CD14-positive monocyte (primary cell): ENCODE data around the gene PLVAP. TPM values are rescaled to one million over a fixed set of nuclear protein-coding genes. Genes with fewer than 3 reads are reported as not detected.
A peak's percentile ranks its signal among the peaks of the same experiment; 100 is the strongest.

ENCODE experiments used
- DNase-seq, 3 donors: peaks; one replicate each; pipeline ENCODE4 v3.0.0-alpha.2; 2011 to 2022
- H2AFZ ChIP-seq: 2 replicates; pipeline ENCODE4 v1.6.0; 2012; ENCODE audit warnings: mild to moderate bottlenecking, low read depth, low read length, inconsistent platforms; ENCODE audit not compliant: insufficient read depth, poor library complexity, severe bottlenecking
- H3K27ac ChIP-seq, 2 donors: 1 replicate in 1 of 2; 2 replicates in 1 of 2; pipeline ENCODE4 v1.5.1; 2012 to 2013; ENCODE audit warnings: low read length in 2 of 2, control low read depth in 1 of 2, inconsistent platforms in 1 of 2, low read depth in 1 of 2, mild to moderate bottlenecking in 1 of 2
- H3K27me3 ChIP-seq, 2 donors: one replicate each; pipeline versions ENCODE4 v1.6.0 to v1.6.1; 2011 to 2013; ENCODE audit warnings: low read length in 2 of 2; ENCODE audit not compliant: control insufficient read depth in 2 of 2, insufficient read depth in 2 of 2
- H3K36me3 ChIP-seq, 2 donors: replicated peaks in 1 of 2; 1 replicate in 1 of 2; 2 replicates in 1 of 2; pipeline versions ENCODE4 v1.5.1 to v1.6.1; 2012 to 2013; ENCODE audit warnings: low read length in 2 of 2, control low read depth in 1 of 2, inconsistent platforms in 1 of 2, mild to moderate bottlenecking in 1 of 2; ENCODE audit not compliant: insufficient read depth in 2 of 2, control insufficient read depth in 1 of 2
- H3K4me1 ChIP-seq, 2 donors: 1 replicate in 1 of 2; 2 replicates in 1 of 2; pipeline versions ENCODE4 v1.5.1 to v1.6.1; 2012 to 2013; ENCODE audit warnings: low read length in 2 of 2, control low read depth in 1 of 2, inconsistent platforms in 1 of 2, mild to moderate bottlenecking in 1 of 2, moderate library complexity in 1 of 2; ENCODE audit not compliant: insufficient read depth in 2 of 2, control insufficient read depth in 1 of 2
- H3K4me2 ChIP-seq: replicated peaks from 2 replicates; pipeline ENCODE3; 2012; ENCODE audit warnings: low read length, moderate library complexity, mild to moderate bottlenecking; ENCODE audit not compliant: poor library complexity, severe bottlenecking; ENCODE audit errors: extremely low read depth
- H3K4me3 ChIP-seq, 3 experiments: fragments of 200-600 bp in 1 of 3; sonication (generic) in 1 of 3; replicated peaks in 1 of 3; 1 replicate in 2 of 3; 2 replicates in 1 of 3; pipeline ENCODE4 v1.5.1; 2011 to 2013; ENCODE audit warnings: low read length in 3 of 3, mild to moderate bottlenecking in 3 of 3, control low read depth in 2 of 3, low read depth in 2 of 3, inconsistent platforms in 1 of 3, moderate library complexity in 1 of 3
- H3K79me2 ChIP-seq: 2 replicates; pipeline ENCODE4 v1.6.0; 2012; ENCODE audit warnings: mild to moderate bottlenecking, control low read depth, inconsistent platforms, low read length, moderate library complexity; ENCODE audit not compliant: insufficient read depth
- H3K9ac ChIP-seq: 2 replicates; pipeline ENCODE4 v1.6.0; 2017; ENCODE audit warnings: low read length, mild to moderate bottlenecking; ENCODE audit not compliant: insufficient read depth, poor library complexity, severe bottlenecking
- H3K9me3 ChIP-seq, 2 donors: replicated peaks in 1 of 2; 1 replicate in 1 of 2; 2 replicates in 1 of 2; pipeline versions ENCODE4 v1.5.1 to v1.6.1; 2012 to 2013; ENCODE audit warnings: low read length in 2 of 2, control low read depth in 1 of 2; ENCODE audit not compliant: control insufficient read depth in 1 of 2, insufficient read depth in 1 of 2
- H4K20me1 ChIP-seq: 2 replicates; pipeline ENCODE4 v1.6.0; 2012; ENCODE audit warnings: mild to moderate bottlenecking, low read length, control low read depth, moderate library complexity; ENCODE audit not compliant: insufficient read depth
- H3K27ac Mint-ChIP-seq, 7 donors: one replicate each; pipeline ENCODE4 v1.8.0; 2020; ENCODE audit warnings: mild to moderate bottlenecking in 7 of 7, mixed read lengths in 7 of 7, moderate library complexity in 6 of 7, inconsistent platforms in 2 of 7
- H3K27me3 Mint-ChIP-seq, 3 donors: one replicate each; pipeline ENCODE4 v1.8.0; 2021 to 2022; ENCODE audit warnings: low read depth in 3 of 3, mild to moderate bottlenecking in 3 of 3, mixed read lengths in 3 of 3, moderate library complexity in 3 of 3, inconsistent platforms in 1 of 3
- H3K36me3 Mint-ChIP-seq, 2 donors: one replicate each; pipeline ENCODE4 v1.8.0; 2020; ENCODE audit warnings: mixed read lengths in 2 of 2, inconsistent platforms in 1 of 2, mild to moderate bottlenecking in 1 of 2
- H3K4me1 Mint-ChIP-seq: one replicate; pipeline ENCODE4 v1.8.0; 2020; ENCODE audit warnings: mild to moderate bottlenecking, mixed read lengths
- H3K4me3 Mint-ChIP-seq, 2 donors: one replicate each; pipeline ENCODE4 v1.8.0; 2020; ENCODE audit warnings: mild to moderate bottlenecking in 2 of 2, mixed read lengths in 2 of 2, moderate library complexity in 1 of 2
- H3K9me3 Mint-ChIP-seq, 7 donors: one replicate each; pipeline ENCODE4 v1.8.0; 2020 to 2022; ENCODE audit warnings: mixed read lengths in 7 of 7, mild to moderate bottlenecking in 6 of 7, moderate library complexity in 6 of 7, inconsistent platforms in 2 of 7
- CTCF ChIP-seq: fragments of 200-600 bp; IDR thresholded peaks from one replicate; pipeline ENCODE4 v1.8.0; 2022; ENCODE audit warnings: antibody characterized with exemption, mild to moderate bottlenecking
- WGBS: methylation state at CpG from one replicate; pipeline ENCODE4 v1.1.5; 2013; ENCODE audit warnings: missing lambda C conversion rate; ENCODE audit not compliant: insufficient coverage; 5-methylcytosine and 5-hydroxymethylcytosine counted together
- intact Hi-C, 2 donors: fragments of 100-400 bp; cut with micrococcal nuclease; formaldehyde crosslinking; loops; one replicate each; pipeline versions ENCODE4 v1.15.0 to v1.15.1; 2023
- polyA plus RNA-seq, 3 donors: library from polyadenylated mRNA; depleted of rRNA in 1 of 3; unstranded in 2 of 3; stranded (reverse) in 1 of 3; fragments of 300-500 nt in 2 of 3; fragments of >200 nt in 1 of 3; fragmentation: Illumina TruSeq in 2 of 3; gene quantifications; 1 replicate in 2 of 3; 2 replicates in 1 of 3; pipeline ENCODE4 v1.2.3, GENCODE V29; 2012 to 2021

PLVAP gene
- polyA plus RNA-seq, 3 donors: 0.08 to 0.81 TPM; not detected in 1

DNA sequence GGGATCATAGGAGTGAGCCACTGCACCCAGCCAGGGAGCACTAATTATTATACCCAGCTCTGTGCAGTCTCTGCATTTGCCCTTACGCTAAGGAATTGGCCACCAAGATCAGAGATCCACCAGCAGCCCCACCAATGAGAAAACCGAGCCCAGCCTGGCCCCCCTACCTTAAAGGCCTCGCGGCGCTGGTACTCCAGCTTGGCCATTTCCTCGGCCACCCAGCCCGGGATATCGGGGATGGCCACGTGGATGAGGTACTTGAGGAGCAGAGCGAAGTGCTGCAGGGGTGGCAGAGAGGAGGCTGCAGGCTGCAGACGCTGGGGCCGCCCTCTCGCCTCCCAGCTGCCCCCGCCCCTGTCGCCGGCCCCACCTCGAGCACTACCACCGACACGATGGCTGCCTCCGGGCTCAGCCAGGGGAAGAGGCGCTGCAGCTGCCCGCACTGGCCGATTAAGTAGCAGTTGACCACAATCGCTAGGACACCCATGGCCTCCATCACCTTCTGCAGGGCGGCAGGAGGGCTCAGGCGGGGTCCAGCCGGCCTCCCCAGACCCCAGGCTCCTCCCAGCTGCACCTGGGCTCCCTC is 50.0 kb downstream of the PLVAP start:
- intact Hi-C loops: no loop called here
- DNase-seq: no peak
- Mint-ChIP-seq H3K36me3 (peaks cover 27 to 51% of the 10 kb centered on the region in 2 donors), H3K27me3 (peaks cover 27 to 58% (median 30%) of the 10 kb centered on the region in 3 donors), H3K4me1 (peaks cover 19% of the 10 kb centered on the region), H3K27ac (no peak overlapping the region), H3K9me3 (peaks cover 0 to 9% (median 7%) of the 10 kb centered on the region in 7 donors), H3K4me3 (no peak overlapping the region)
- Histone ChIP-seq H3K4me3 (no peak overlapping the region), H3K27me3 (peaks cover 11 to 31% of the 10 kb centered on the region in 2 donors), H3K79me2 (no peaks in the 10 kb centered on the region), H4K20me1 (peaks cover 40% of the 10 kb centered on the region), H3K36me3 (peaks cover 9 to 16% of the 10 kb centered on the region in 2 donors), H3K9ac (no peak overlapping the region), H3K27ac (no peak overlapping the region), H3K4me2 (no peak overlapping the region), H3K4me1 (peaks cover 21 to 28% of the 10 kb centered on the region in 2 donors), H3K9me3 (peaks cover 0 to 12% of the 10 kb centered on the region in 2 donors), H2AFZ (no peak overlapping the region)
- 94% methylated on average over 22 of the region's 27 CpGs for WGBS
- no peak for TF ChIP-seq CTCF

DNA sequence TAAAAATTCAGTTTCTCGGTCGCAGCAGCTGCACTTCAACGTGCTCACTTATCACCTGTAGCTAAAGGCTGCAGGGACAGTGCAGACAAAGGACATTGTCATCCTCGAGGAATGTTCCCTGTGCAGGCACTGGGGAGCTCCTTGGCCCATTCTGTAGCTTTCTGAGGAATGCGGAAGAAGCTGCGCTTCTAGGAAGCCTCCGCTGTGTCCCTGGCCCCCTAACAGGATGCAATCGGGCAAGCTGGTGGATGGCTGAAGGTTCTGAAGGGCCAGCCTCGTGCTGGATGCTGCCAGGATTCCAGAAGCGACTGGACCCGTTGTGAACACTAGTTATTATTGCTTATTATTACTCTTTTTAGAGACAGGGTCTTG is 50.6 kb downstream of the PLVAP start:
- H4K20me1 ChIP-seq: peaks cover 43% of the 10 kb centered on the region
- peaks cover 0 to 9% (median 7%) of the 10 kb centered on the region in 7 donors for H3K9me3 Mint-ChIP-seq
- no peak overlapping the region for H3K9ac ChIP-seq
- H2AFZ ChIP-seq: no peak overlapping the region
- no peak for DNase-seq
- H3K9me3 ChIP-seq: peaks cover 0 to 12% of the 10 kb centered on the region in 2 donors
- intact Hi-C loops: no loop called here
- no peak overlapping the region for H3K4me3 Mint-ChIP-seq
- TF ChIP-seq CTCF: no peak
- H3K4me1 Mint-ChIP-seq: peaks cover 19% of the 10 kb centered on the region
- peak overlapping the region in 1 of 7 donors; percentile 6 for H3K27ac Mint-ChIP-seq
- 98% methylated on average over 7 of the region's 11 CpGs for WGBS
- no peak overlapping the region for H3K4me3 ChIP-seq
- peaks cover 15 to 22% of the 10 kb centered on the region in 2 donors for H3K36me3 ChIP-seq
- peaks cover 21 to 28% of the 10 kb centered on the region in 2 donors for H3K4me1 ChIP-seq
- peaks cover 27 to 53% of the 10 kb centered on the region in 2 donors for H3K36me3 Mint-ChIP-seq
- no peaks in the 10 kb centered on the region for H3K79me2 ChIP-seq
- H3K4me2 ChIP-seq: no peak overlapping the region
- peaks cover 11 to 31% of the 10 kb centered on the region in 2 donors for H3K27me3 ChIP-seq
- no peak overlapping the region for H3K27ac ChIP-seq
- H3K27me3 Mint-ChIP-seq: peaks cover 27 to 58% (median 31%) of the 10 kb centered on the region in 3 donors
